Gastroesophageal sphincter (tissue), 4 donors: Measurements from ENCODE around the gene MEGF6. TPM values are rescaled to one million over a fixed set of nuclear protein-coding genes. Genes with fewer than 3 reads are reported as not detected.

Experiments used
- small RNA-seq, 4 donors: library from RNA; depleted of rRNA; stranded (forward); fragments of <200 nt; gene quantifications; one replicate each; pipeline ENCODE3, GENCODE V24; 2016
- total RNA-seq, 4 donors: library from RNA; depleted of rRNA; stranded (reverse); fragments of >200 nt; gene quantifications; one replicate each; pipeline ENCODE4 v1.1.0, GENCODE V29; 2016

The MEGF6 gene
- total RNA-seq, 4 donors from 2014 or later, result 4.7 to 15.5 (median 10.8) TPM

Small RNA genes lying within 50 kb of the gene (small RNA-seq; reads per million reads assigned to genes)
- gene MIR551A, result 0 reads per million in 4 donors

Other genes starting within 250 kb of the MEGF6 start
- gene ARHGEF16, start 156.8 kb downstream of the MEGF6 start, total RNA-seq, result 1 to 10 TPM in 1 of 4 donors, under 1 TPM in 3; 0.54 to 2.3 (median 0.87) TPM
- gene TPRG1L, start 13.5 kb upstream of the MEGF6 start, total RNA-seq, result 10 to 100 TPM; 38.2 to 52.1 (median 46.6) TPM
- gene WRAP73, start 38.6 kb upstream of the MEGF6 start, total RNA-seq, result 10 to 100 TPM; 10.3 to 21.7 (median 14.5) TPM
- under 1 TPM in 2 of 4 donors, not detected in 2; 0.19 to 0.22 TPM for gene TP73, start 41.0 kb upstream of the MEGF6 start, total RNA-seq
- not detected for gene CCDC27, start 140.9 kb upstream of the MEGF6 start, total RNA-seq
- 1 to 10 TPM in 3 of 4 donors, not detected in 1; 2.6 to 8.4 (median 4.7) TPM for gene SMIM1, start 161.2 kb upstream of the MEGF6 start, total RNA-seq
- 10 to 100 TPM; 36.5 to 47.9 (median 46.5) TPM for gene LRRC47, start 185.0 kb upstream of the MEGF6 start, total RNA-seq
- gene CEP104, start 245.7 kb upstream of the MEGF6 start, total RNA-seq, result 10 to 100 TPM; 29.3 to 78.2 (median 41.8) TPM
- gene DFFB, start 246.0 kb upstream of the MEGF6 start, total RNA-seq, result 10 to 100 TPM in 1 of 4 donors, 1 to 10 TPM in 3; 1.9 to 14.6 (median 7.7) TPM